NB4 (cell line): Measurements from ENCODE around the gene PLXNA2.

Experiments
- DNase-seq: peaks from one replicate; pipeline ENCODE4 v3.0.0; 2010; ENCODE audit warnings: low read depth
- H3K4me3 ChIP-seq: one replicate; pipeline ENCODE4 v1.5.1; 2011; ENCODE audit warnings: mild to moderate bottlenecking, low read depth, low read length, moderate library complexity
- CTCF ChIP-seq: IDR thresholded peaks from one replicate; pipeline ENCODE4 v1.5.1; 2012; ENCODE audit warnings: low read depth, low read length
- MAX ChIP-seq: IDR thresholded peaks from 2 replicates; pipeline ENCODE4 v1.6.1; 2011; ENCODE audit warnings: low read depth, low read length
- MYC ChIP-seq: IDR thresholded peaks from 2 replicates; pipeline ENCODE4 v1.6.1; 2011; ENCODE audit warnings: low read depth, low read length
- POLR2A ChIP-seq: IDR thresholded peaks from 2 replicates; pipeline ENCODE4 v1.6.1; 2011; ENCODE audit warnings: mild to moderate bottlenecking; ENCODE audit not compliant: insufficient read length; ENCODE audit errors: extremely low read depth

Gene PLXNA2

GRCh38 chr1:208250613-208251012, 6.4 kb upstream of the PLXNA2 start:
- no peak overlapping the region for H3K4me3 ChIP-seq
- DNase-seq = no peak
- TF ChIP-seq POLR2A = no peak
- no peak for TF ChIP-seq MYC
- TF ChIP-seq CTCF = no peak
- no peak for TF ChIP-seq MAX

- H3K4me3 ChIP-seq = no peak overlapping the region
- TF ChIP-seq MAX (no peak), CTCF (no peak), POLR2A (no peak), MYC (no peak)
- DNase-seq = no peak
These were observed 5.0 kb upstream of the PLXNA2 start for GRCh38 chr1:208248991-208249696.

- no peak for TF ChIP-seq MAX
- TF ChIP-seq CTCF = no peak
- no peak for TF ChIP-seq POLR2A
- no peak for TF ChIP-seq MYC
These were observed 4.2 kb upstream of the PLXNA2 start for GRCh38 chr1:208248307-208248801.

GRCh38 chr1:208247696-208248095, 3.5 kb upstream of the PLXNA2 start:
- DNase-seq = no peak
- no peak for TF ChIP-seq CTCF
- TF ChIP-seq MAX = no peak
- TF ChIP-seq POLR2A = no peak
- TF ChIP-seq MYC = no peak
- H3K4me3 ChIP-seq = no peak overlapping the region

More at GRCh38 chr1:208248307-208248801, 4.2 kb upstream of the PLXNA2 start:
- no peak overlapping the region for H3K4me3 ChIP-seq
- no peak for DNase-seq

- peak; percentile 89 for DNase-seq
- TF ChIP-seq CTCF (peak; percentile 73), MYC (no peak), MAX (0 out of 2 replicates have a peak, but pooled peaks have one; percentile 31), POLR2A (no peak)
- no peak overlapping the region for H3K4me3 ChIP-seq
These were observed 1.1 kb upstream of the PLXNA2 start for GRCh38 chr1:208245185-208245705.
